ENCODE measurements around the gene IMP4. TPM values are rescaled to one million over a fixed set of nuclear protein-coding genes. Genes with fewer than 3 reads are reported as not detected.

Gene IMP4
- total and polyA plus RNA-seq, 2 of the 4 experiments (the other 2 are of a cell fraction): 154 to 169 TPM

DNA sequence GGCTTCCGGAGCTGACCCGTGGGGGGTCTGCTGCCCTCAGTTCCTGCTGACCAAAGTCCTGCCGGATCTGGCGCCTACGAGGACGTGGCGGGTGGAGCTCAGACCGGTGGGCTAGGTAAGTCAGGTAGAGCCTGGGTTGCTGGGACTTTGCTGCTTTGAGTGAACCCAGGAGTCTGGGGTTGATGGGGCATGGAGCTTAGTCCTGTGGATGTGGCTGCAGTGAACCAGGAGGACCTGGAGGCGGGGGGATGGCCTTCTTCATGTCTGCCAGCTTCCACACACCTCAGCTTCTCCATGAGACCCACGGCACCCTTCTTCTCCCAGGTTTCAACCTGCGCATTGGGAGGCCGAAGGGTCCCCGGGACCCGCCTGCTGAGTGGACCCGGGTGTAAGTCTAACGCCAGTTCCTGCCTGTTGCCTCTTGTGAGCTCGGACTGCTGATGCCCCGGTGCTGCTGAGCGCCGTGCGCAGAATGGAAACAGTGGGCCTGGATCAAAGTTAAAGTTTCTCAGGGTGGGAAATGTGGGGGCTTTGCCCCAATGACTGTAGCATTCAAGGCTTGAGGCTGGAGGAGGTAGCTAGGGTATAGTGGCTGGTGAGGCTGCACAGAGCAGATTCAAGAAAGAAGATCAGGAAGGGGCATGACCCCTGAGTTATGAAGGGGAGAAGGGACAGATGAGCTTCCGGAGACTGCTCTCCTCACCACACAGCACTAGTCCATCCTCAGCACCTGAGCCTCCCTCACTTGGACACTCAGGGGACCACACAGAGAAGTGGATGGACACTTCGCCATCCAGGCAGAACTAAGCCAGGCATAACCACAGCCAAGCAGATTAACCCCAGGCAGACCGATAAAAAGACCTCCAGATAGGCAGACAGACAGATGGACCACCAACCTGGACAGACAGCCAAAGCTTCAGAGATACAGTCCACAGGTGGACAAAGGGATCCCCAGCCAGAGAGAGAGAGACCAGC, 30.4 kb downstream of the IMP4 start:
- peak overlapping the region; percentile 67 for H2BK5ac ChIP-seq (ENCODE audit: low read depth, low read length, poor library complexity, severe bottlenecking)
- intact Hi-C loops (cut with micrococcal nuclease) (loop anchor here (1.0 to 2.0 kb wide), 3 partner anchors 17 to 31 kb away; partner anchors contain the start of genes IMP4 and PTPN18), in situ Hi-C loops (cut with MboI; ENCODE audit: low sequenced_read_pairs) (loop anchor here (25.0 kb wide), 1 partner anchor 739 kb away; the partner anchor contains the start of gene PLEKHB2), dilution Hi-C loops (cut with HindIII; ENCODE audit: low sequenced_read_pairs, unreplicated experiment) (no loop called here)
- H3K18ac ChIP-seq (ENCODE audit: low read depth, low read length): peak overlapping the region; percentile 43
- H3K56ac ChIP-seq (ENCODE audit: extremely low read depth, insufficient read depth, low read length): peak overlapping the region; percentile 90; the same call in 1 of the 2 replicates
- WGBS, 2 experiments (ENCODE audit: extremely low coverage in 2 of 2, insufficient read length in 1 of 2): 83% methylated on average over 8 of the region's 24 CpGs; no CpG with 5 or more reads in 1 of the 2 experiments
- H2AK9ac ChIP-seq (replicated peaks; ENCODE audit: low read depth, low read length, poor library complexity): peak overlapping the region; percentile 100
- H4K5ac ChIP-seq (ENCODE audit: low read depth, low read length): peak overlapping the region; percentile 94
- no peaks in the 10 kb centered on the region for H3K27me3 ChIP-seq (ENCODE audit: control insufficient read depth, insufficient read depth, low read length)
- peaks cover 12% of the 10 kb centered on the region for H3K36me3 ChIP-seq (ENCODE audit: control insufficient read depth, insufficient read depth, low read length)
- H2BK20ac ChIP-seq (ENCODE audit: low read depth, low read length): no peak overlapping the region
- H2AFZ ChIP-seq (replicated peaks; ENCODE audit: low read length, poor library complexity): peak overlapping the region; percentile 99
- H3K9ac ChIP-seq (ENCODE audit: low read depth, low read length): peak overlapping the region; percentile 81
- H3K4me1 ChIP-seq (ENCODE audit: control insufficient read depth, insufficient read depth, low read length): peaks cover 10% of the 10 kb centered on the region; the same call in 1 of the 2 replicates
- DNase-seq (no peak), ATAC-seq (ENCODE audit: low read depth) (peak; percentile 3)
- no peak for TF ChIP-seq RCOR1 (IDR thresholded peaks at IDR 0.05; ENCODE audit: insufficient replicate concordance, low read length)
- peak overlapping the region; percentile 78 for H3K27ac ChIP-seq (ENCODE audit: insufficient read depth, low read length)
- H2BK15ac ChIP-seq (ENCODE audit: low read depth, low read length): peak overlapping the region; percentile 53; the same call in 1 of the 3 replicates
- peak overlapping the region; percentile 94 for H3K14ac ChIP-seq (replicated peaks; ENCODE audit: low read depth, low read length)
- peak overlapping the region; percentile 90 for H3K4me2 ChIP-seq (ENCODE audit: low read depth, low read length)
- peak overlapping the region; percentile 54 for H2BK120ac ChIP-seq (ENCODE audit: low read depth, low read length)
- no TSS peak for BruUV-seq (replicated peaks)
- H3K79me1 ChIP-seq (ENCODE audit: low read depth in 1 of 2, low read length in 2 of 2): peaks cover 33 to 72% of the 10 kb centered on the region in 2 experiments
- peak overlapping the region; percentile 79 for H3K4me3 ChIP-seq (ENCODE audit: insufficient read depth, low read depth, low read length)
- CTCF ChIA-PET: interaction anchor here (1.0 kb wide), 1 partner anchor 31 kb away, joined by 3 read pairs; the partner anchor contains the start of gene IMP4
- H4K20me1 ChIP-seq (ENCODE audit: insufficient read depth, low read length): no peaks in the 10 kb centered on the region; the same call in 1 of the 2 replicates
- H4K8ac ChIP-seq (ENCODE audit: low read depth in 2 of 2, low read length in 2 of 2): peak overlapping the region; percentile 68 to 93
- H2AK5ac ChIP-seq (ENCODE audit: low read depth, low read length): peak overlapping the region; percentile 65
- no peaks in the 10 kb centered on the region for H3K9me3 ChIP-seq (ENCODE audit: control insufficient read depth, insufficient read depth, low read length)
- H3K23ac ChIP-seq (ENCODE audit: low read depth, low read length): peak overlapping the region; percentile 92
- peaks cover 15% of the 10 kb centered on the region for H3K9me1 ChIP-seq (ENCODE audit: insufficient read depth, low read length)
- peak overlapping the region; percentile 97 for H3K4ac ChIP-seq (ENCODE audit: low read depth, low read length)
- POLR2A ChIA-PET (ENCODE audit: unreplicated experiment): interaction anchor here (1.1 kb wide), 1 partner anchor 35 kb away, joined by 3 read pairs; no protein-coding TSS in a partner anchor
- H4K91ac ChIP-seq (ENCODE audit: insufficient read depth, low read depth, low read length): peak overlapping the region; percentile 90
